PC-3 (cell line): ENCODE results near the gene TIPRL. TPM values are rescaled to one million over a fixed set of nuclear protein-coding genes. Genes with fewer than 3 reads are reported as not detected.

Source experiments
- ATAC-seq: fragments of 200-7000 bp; cut with Tn5 transposase; 2 replicates; pipeline ENCODE4 v1.9.1; 2020; ENCODE audit warnings: mild to moderate bottlenecking, moderate library complexity
- Bru-seq: library from RNA; stranded (reverse); fragments of 400-500 nt; gene quantifications from one replicate; lab custom pipeline; 2021; lab: Mats Ljungman, UMichigan
- BruChase-seq, 2 experiments: library from RNA; stranded (reverse); fragments of 400-500 nt; gene quantifications; one replicate each; lab custom pipeline; 2021; lab: Mats Ljungman, UMichigan
- BruUV-seq: library from RNA; stranded (reverse); fragments of 400-500 nt; replicated peaks from 2 replicates; lab custom pipeline; 2021; lab: Mats Ljungman, UMichigan
- CTCF ChIA-PET: fragments of 300-600 bp; sonication (Branson Sonifier 250); formaldehyde crosslinking; loops from one replicate; lab custom pipeline; 2022; ENCODE audit warnings: antibody characterized with exemption; lab: Charles Lee
- POLR2A ChIA-PET: fragments of 300-600 bp; sonication (Branson Sonifier 250); formaldehyde crosslinking; loops from one replicate; lab custom pipeline; 2022; ENCODE audit warnings: antibody characterized with exemption; ENCODE audit not compliant: unreplicated experiment; lab: Charles Lee
- DNase-seq: peaks from one replicate; pipeline ENCODE4 v3.0.0-alpha.2; 2015
- H2AFZ ChIP-seq: fragments of 300-600 bp; sonication (generic); 2 replicates; pipeline ENCODE4 v1.6.0; 2016; ENCODE audit warnings: antibody characterized with exemption, low read length
- H3F3A ChIP-seq: fragments of 300-600 bp; sonication (generic); one replicate; pipeline ENCODE4 v1.6.0; 2017; ENCODE audit warnings: antibody characterized with exemption, low read length, control low read depth, mild to moderate bottlenecking; ENCODE audit not compliant: unreplicated experiment
- H3K27ac ChIP-seq: fragments of 300-600 bp; sonication (generic); 2 replicates; pipeline ENCODE4 v1.5.1; 2016; ENCODE audit warnings: mild to moderate bottlenecking, low read length
- H3K27me3 ChIP-seq: fragments of 300-600 bp; sonication (generic); 2 replicates; pipeline ENCODE4 v1.6.1; 2016; ENCODE audit warnings: low read length, mixed read lengths
- H3K36me3 ChIP-seq: fragments of 300-600 bp; sonication (generic); 2 replicates; pipeline ENCODE4 v1.6.1; 2016; ENCODE audit warnings: low read depth, mixed run types, low read length, mixed read lengths
- H3K4me1 ChIP-seq: fragments of 300-600 bp; sonication (generic); 2 replicates; pipeline ENCODE4 v1.5.1; 2016; ENCODE audit warnings: low read length; ENCODE audit not compliant: insufficient read depth
- H3K4me2 ChIP-seq: fragments of 300-600 bp; sonication (generic); 2 replicates; pipeline ENCODE4 v1.6.0; 2016; ENCODE audit warnings: low read length
- H3K4me3 ChIP-seq: fragments of 300-600 bp; sonication (generic); 2 replicates; pipeline ENCODE4 v1.5.1; 2016; ENCODE audit warnings: mild to moderate bottlenecking, low read length, mixed read lengths
- H3K79me2 ChIP-seq: fragments of 300-600 bp; sonication (generic); 2 replicates; pipeline ENCODE4 v1.6.1; 2017; ENCODE audit warnings: low read length, mixed read lengths
- H3K9ac ChIP-seq: fragments of 300-600 bp; sonication (generic); 2 replicates; pipeline ENCODE4 v1.6.0; 2016; ENCODE audit warnings: mild to moderate bottlenecking, low read length
- H3K9me2 ChIP-seq: fragments of 300-600 bp; sonication (generic); replicated peaks from 2 replicates; pipeline ENCODE4 v1.6.1; 2016; ENCODE audit warnings: mixed run types, low read length, mixed read lengths
- H3K9me3 ChIP-seq: fragments of 300-600 bp; sonication (generic); 2 replicates; pipeline ENCODE4 v1.6.1; 2016; ENCODE audit warnings: low read length, mixed read lengths
- H4K20me1 ChIP-seq: fragments of 300-600 bp; sonication (generic); 2 replicates; pipeline ENCODE4 v1.6.1; 2016; ENCODE audit warnings: low read length, mixed read lengths
- EZH2 ChIP-seq: fragments of 300-600 bp; sonication (generic); IDR thresholded peaks from one replicate; pipeline ENCODE4 v1.6.1; 2017; ENCODE audit warnings: antibody characterized with exemption, mild to moderate bottlenecking, low read length; ENCODE audit not compliant: unreplicated experiment
- EZH2phosphoT487 ChIP-seq: fragments of 300-600 bp; sonication (generic); IDR thresholded peaks from 2 replicates; pipeline ENCODE4 v1.6.1; 2018; ENCODE audit warnings: mild to moderate bottlenecking, antibody characterized with exemption, low read length, borderline replicate concordance
- intact Hi-C: fragments of 100-400 bp; cut with micrococcal nuclease; formaldehyde crosslinking; loops from 2 replicates; pipeline ENCODE4 v1.9.0; 2023
- long read RNA-seq: library from polyadenylated mRNA; unstranded; transcript quantifications from one replicate; pipeline ENCODE4 v2.0.0, GENCODE V29; 2021; ENCODE audit not compliant: unreplicated experiment
- total RNA-seq: library from RNA; depleted of rRNA; stranded (reverse); fragments of >200 nt; gene quantifications from 2 replicates; pipeline ENCODE4 v1.2.3, GENCODE V29; 2014; rRNA removed
- TF ChIP-seq, protein P1 (sequence below): fragments of 300-600 bp; sonication (generic); conservative IDR thresholded peaks from 2 replicates; pipeline ENCODE4 v1.5.1; 2017; ENCODE audit warnings: antibody characterized with exemption, low read depth, mild to moderate bottlenecking, low read length

The TIPRL gene
- total RNA-seq: 41.6 and 50.1 TPM in 2 replicates
- Bru-seq, nascent RNA: percentile 81 among the genes with signal in this experiment
- percentile 88 among the genes with signal in this experiment for BruChase-seq, experiment 1, labeled RNA remaining after a 6-hour chase
- percentile 85 among the genes with signal in this experiment for BruChase-seq, experiment 2, labeled RNA remaining after a 2-hour chase
- long read RNA-seq, transcript TIPRL-202 (7 exons, 3,032 nt): major isoform, 77 of 84 reads
- long read RNA-seq, partial matches to known transcripts: 1 of 84 reads
- long read RNA-seq, other reads (novel, unspliced or antisense): 5 of 84 reads

DNA sequence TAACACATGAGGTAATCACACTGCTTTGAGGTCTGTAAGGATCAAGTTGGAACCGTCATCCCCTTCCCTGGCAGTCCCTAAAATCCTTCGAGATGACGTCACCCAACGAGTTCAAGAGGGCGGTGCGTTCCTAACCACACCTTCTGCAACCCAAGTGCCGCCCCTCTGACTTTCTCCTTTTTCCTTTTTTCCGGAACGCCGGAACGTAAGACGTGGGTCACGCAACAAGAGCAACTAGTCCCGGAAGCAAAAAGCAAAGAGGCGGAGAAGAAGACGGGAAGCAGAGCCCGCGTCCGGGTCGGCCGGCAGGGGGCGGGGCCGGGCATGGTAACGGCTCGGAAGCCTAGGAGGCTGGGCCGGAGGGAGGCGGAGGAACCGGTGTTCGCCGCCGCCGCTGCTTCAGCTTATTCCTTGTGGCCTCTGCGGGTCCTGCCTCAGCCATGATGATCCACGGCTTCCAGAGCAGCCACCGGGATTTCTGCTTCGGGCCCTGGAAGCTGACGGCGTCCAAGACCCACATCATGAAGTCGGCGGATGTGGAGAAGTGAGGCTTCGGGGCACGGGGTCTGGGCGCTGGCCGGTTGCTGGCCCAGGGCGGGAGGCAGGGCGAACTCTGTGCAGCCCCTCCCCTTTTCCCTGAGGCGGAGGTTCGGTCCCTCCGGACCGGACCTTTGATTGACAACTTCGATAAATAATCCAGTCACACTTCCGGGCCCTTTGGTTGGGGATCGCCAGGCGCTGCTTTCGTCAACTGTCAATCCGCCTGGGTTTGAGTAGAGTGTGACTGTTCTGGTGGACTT, at the start of gene TIPRL:
Gene TIPRL, plus strand, starts transcription at position 325 of the 800 bp plus-strand sequence. Its CDS starts 116 bp downstream, at position 441.
- DNase-seq (peak; percentile 99), ATAC-seq (peak; percentile 93)
- peak within 1 kb of the TSS; percentile 74 for H3K4me3 ChIP-seq
- TF ChIP-seq EZH2phosphoT487 (no peak), EZH2 (no peak)
- TF ChIP-seq, protein P1, sequence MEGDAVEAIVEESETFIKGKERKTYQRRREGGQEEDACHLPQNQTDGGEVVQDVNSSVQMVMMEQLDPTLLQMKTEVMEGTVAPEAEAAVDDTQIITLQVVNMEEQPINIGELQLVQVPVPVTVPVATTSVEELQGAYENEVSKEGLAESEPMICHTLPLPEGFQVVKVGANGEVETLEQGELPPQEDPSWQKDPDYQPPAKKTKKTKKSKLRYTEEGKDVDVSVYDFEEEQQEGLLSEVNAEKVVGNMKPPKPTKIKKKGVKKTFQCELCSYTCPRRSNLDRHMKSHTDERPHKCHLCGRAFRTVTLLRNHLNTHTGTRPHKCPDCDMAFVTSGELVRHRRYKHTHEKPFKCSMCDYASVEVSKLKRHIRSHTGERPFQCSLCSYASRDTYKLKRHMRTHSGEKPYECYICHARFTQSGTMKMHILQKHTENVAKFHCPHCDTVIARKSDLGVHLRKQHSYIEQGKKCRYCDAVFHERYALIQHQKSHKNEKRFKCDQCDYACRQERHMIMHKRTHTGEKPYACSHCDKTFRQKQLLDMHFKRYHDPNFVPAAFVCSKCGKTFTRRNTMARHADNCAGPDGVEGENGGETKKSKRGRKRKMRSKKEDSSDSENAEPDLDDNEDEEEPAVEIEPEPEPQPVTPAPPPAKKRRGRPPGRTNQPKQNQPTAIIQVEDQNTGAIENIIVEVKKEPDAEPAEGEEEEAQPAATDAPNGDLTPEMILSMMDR: peak; percentile 55
- peak within 1 kb of the TSS; percentile 92 for H3K4me2 ChIP-seq
- no peaks in the 10 kb centered on the region for H3K27me3 ChIP-seq
- ChIA-PET CTCF (interaction anchor here (1.1 kb wide), 1 partner anchor 143 kb away, joined by 4 read pairs; no protein-coding TSS in a partner anchor), POLR2A (interaction anchor here (0.5 kb wide), 1 partner anchor 10 kb away, joined by 3 read pairs; no protein-coding TSS in a partner anchor)
- BruUV-seq: TSS peak; percentile 76
- H3K27ac ChIP-seq: peak within 1 kb of the TSS; percentile 84
- H3K9ac ChIP-seq: peak within 1 kb of the TSS; percentile 80
- peak within 1 kb of the TSS; percentile 92 for H2AFZ ChIP-seq
- no peaks in the 10 kb centered on the region for H3K9me2 ChIP-seq
- peaks cover 47% of the 10 kb centered on the region for H3K79me2 ChIP-seq
- no peaks in the 10 kb centered on the region for H3K9me3 ChIP-seq
- no peaks in the 10 kb centered on the region for H3K36me3 ChIP-seq
- no peaks in the 10 kb centered on the region for H3F3A ChIP-seq
- intact Hi-C loops: loop anchor here (1.0 to 5.0 kb wide), 4 partner anchors 42 to 242 kb away; partner anchors contain the start of genes DCAF6, MPC2 and SFT2D2
- H4K20me1 ChIP-seq: no peaks in the 10 kb centered on the region
- peaks cover 17% of the 10 kb centered on the region for H3K4me1 ChIP-seq

DNA sequence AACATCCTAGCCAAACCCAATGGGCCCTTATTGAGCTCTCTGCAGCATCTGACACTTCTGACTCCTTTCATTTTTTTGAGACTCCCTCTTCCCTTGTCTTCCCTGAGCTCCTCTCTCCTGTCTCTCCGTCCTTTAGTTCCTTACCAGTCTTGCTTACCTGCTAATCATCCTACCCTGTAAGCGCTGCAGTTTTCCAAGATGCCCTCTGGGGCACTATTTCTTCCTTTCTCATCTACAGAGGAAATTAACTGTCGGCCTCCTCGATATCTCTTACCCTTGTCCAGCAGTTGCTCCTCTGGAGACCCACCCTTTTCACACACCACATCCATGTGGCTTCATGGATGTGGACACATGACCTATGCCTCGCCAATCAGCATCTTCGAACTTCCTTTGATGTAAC, 48.8 kb upstream of the TIPRL start:
- no TSS peak for BruUV-seq
- H3K4me2 ChIP-seq: no peak overlapping the region
- no peaks in the 10 kb centered on the region for H3K79me2 ChIP-seq
- ChIA-PET CTCF (no interaction called here), POLR2A (no interaction called here)
- no peaks in the 10 kb centered on the region for H3K27me3 ChIP-seq
- H3K4me3 ChIP-seq: no peak overlapping the region
- no peak overlapping the region for H3K9ac ChIP-seq
- no peaks in the 10 kb centered on the region; the same call in 1 of the 2 replicates for H3K36me3 ChIP-seq
- no peak for ATAC-seq
- H4K20me1 ChIP-seq: no peaks in the 10 kb centered on the region
- H3K9me3 ChIP-seq: no peaks in the 10 kb centered on the region
- no peaks in the 10 kb centered on the region for H3K9me2 ChIP-seq
- no peak overlapping the region for H3K27ac ChIP-seq
- H2AFZ ChIP-seq: no peak overlapping the region
- H3F3A ChIP-seq: no peaks in the 10 kb centered on the region
- DNase-seq: no peak
- peaks cover 3% of the 10 kb centered on the region; the same call in 1 of the 2 replicates for H3K4me1 ChIP-seq
- intact Hi-C loops: no loop called here
- TF ChIP-seq EZH2 (no peak), EZH2phosphoT487 (no peak)
- TF ChIP-seq, protein P1: no peak
